ENCODE measurements around the gene PDE4C. TPM values are rescaled to one million over a fixed set of nuclear protein-coding genes. Genes with fewer than 3 reads are reported as not detected.
A peak's percentile ranks its signal among the peaks of the same experiment; 100 is the strongest.

PDE4C gene
- total RNA-seq, 1 donor from 2014 or later: 0.28 TPM

GRCh38 chr19:18202778-18203407 lies 23.3 kb downstream of the PDE4C start:
- no peak overlapping the region for H3K9ac ChIP-seq

DNA sequence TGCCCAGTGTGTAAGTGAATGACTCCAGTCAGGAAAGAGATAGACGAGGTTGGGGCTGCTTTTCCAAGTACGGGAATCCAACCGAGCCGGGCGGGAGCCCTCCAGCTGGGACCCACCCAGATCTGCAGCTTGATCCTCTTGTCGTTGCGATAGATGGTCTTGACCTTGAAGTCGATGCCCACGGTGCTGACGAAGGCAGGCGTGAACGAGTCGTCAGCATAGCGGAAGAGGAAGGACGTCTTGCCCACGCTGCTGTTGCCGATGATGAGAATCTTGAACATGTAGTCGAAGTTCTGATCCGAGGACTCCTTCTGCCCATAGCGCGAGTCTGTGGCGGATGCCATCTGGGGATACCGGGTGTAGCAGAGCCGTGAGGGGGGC lies 23.9 kb downstream of the PDE4C start:
- H3K27me3 ChIP-seq: peaks cover 18% of the 10 kb centered on the region
- H3K27me3 Mint-ChIP-seq (ENCODE audit: insufficient read depth, low read depth): peaks cover 11% of the 10 kb centered on the region
- H3K4me3 ChIP-seq: no peak overlapping the region
- peaks cover 16% of the 10 kb centered on the region for H3K4me1 ChIP-seq
- H3K9me3 ChIP-seq (ENCODE audit: low read depth): no peaks in the 10 kb centered on the region
- H3K36me3 ChIP-seq: no peaks in the 10 kb centered on the region
- H3K36me3 Mint-ChIP-seq: peaks cover 8% of the 10 kb centered on the region
- H2AFZ ChIP-seq (replicated peaks): no peak overlapping the region
- no peak for DNase-seq (ENCODE audit: low spot score)
- peaks cover 30% of the 10 kb centered on the region for H3F3A ChIP-seq (ENCODE audit: low read depth)
- no peak overlapping the region for H3K27ac ChIP-seq
- TF ChIP-seq EZH2 (IDR thresholded peaks at IDR 0.05) (no peak), CTCF (IDR thresholded peaks at IDR 0.05) (no peak), EZH2phosphoT487 (IDR thresholded peaks at IDR 0.05) (no peak)
- no peaks in the 10 kb centered on the region for H3K79me2 ChIP-seq (ENCODE audit: low read depth)
- H3K4me2 ChIP-seq: no peak overlapping the region
- peak overlapping the region; percentile 65 for H3K4me3 Mint-ChIP-seq
- no peaks in the 10 kb centered on the region for H4K20me1 ChIP-seq (ENCODE audit: low read depth)
- H3K9ac ChIP-seq: no peak overlapping the region
- H3K4me1 Mint-ChIP-seq: peaks cover 21% of the 10 kb centered on the region
- H3K9me3 Mint-ChIP-seq: no peaks in the 10 kb centered on the region
- no peak overlapping the region for H3K27ac Mint-ChIP-seq

More at GRCh38 chr19:18202778-18203407, 23.3 kb downstream of the PDE4C start:
- Histone ChIP-seq H3K9me3 (ENCODE audit: low read depth) (no peaks in the 10 kb centered on the region), H3K4me2 (peak overlapping the region; percentile 93), H3K27me3 (peaks cover 18% of the 10 kb centered on the region), H3K79me2 (ENCODE audit: low read depth) (no peaks in the 10 kb centered on the region), H3K27ac (no peak overlapping the region), H3K36me3 (no peaks in the 10 kb centered on the region), H3K4me3 (peak overlapping the region; percentile 66), H4K20me1 (ENCODE audit: low read depth) (no peaks in the 10 kb centered on the region), H3F3A (ENCODE audit: low read depth) (peaks cover 30% of the 10 kb centered on the region), H3K4me1 (peaks cover 16% of the 10 kb centered on the region), H2AFZ (replicated peaks) (peak overlapping the region; percentile 73)
- Mint-ChIP-seq H3K27me3 (ENCODE audit: insufficient read depth, low read depth) (peaks cover 10% of the 10 kb centered on the region), H3K9me3 (no peaks in the 10 kb centered on the region), H3K4me3 (peak overlapping the region; percentile 94), H3K27ac (no peak overlapping the region), H3K4me1 (peaks cover 21% of the 10 kb centered on the region), H3K36me3 (peaks cover 8% of the 10 kb centered on the region)
- peak; percentile 48 for DNase-seq (ENCODE audit: low spot score)
- TF ChIP-seq EZH2 (IDR thresholded peaks at IDR 0.05) (no peak), EZH2phosphoT487 (IDR thresholded peaks at IDR 0.05) (no peak), CTCF (IDR thresholded peaks at IDR 0.05) (peak; percentile 49)

- H3K27me3 Mint-ChIP-seq (ENCODE audit: insufficient read depth, low read depth): peaks cover 12% of the 10 kb centered on the region
Observed at GRCh38 chr19:18198374-18198773, 27.9 kb downstream of the PDE4C start.

More at GRCh38 chr19:18198374-18198773, 27.9 kb downstream of the PDE4C start:
- Histone ChIP-seq H3K4me2 (no peak overlapping the region), H3F3A (ENCODE audit: low read depth) (peaks cover 14% of the 10 kb centered on the region), H4K20me1 (ENCODE audit: low read depth) (peaks cover 16% of the 10 kb centered on the region), H3K9ac (no peak overlapping the region), H3K9me3 (ENCODE audit: low read depth) (no peaks in the 10 kb centered on the region), H3K4me1 (peaks cover 13% of the 10 kb centered on the region), H3K4me3 (no peak overlapping the region), H2AFZ (replicated peaks) (no peak overlapping the region), H3K27me3 (peaks cover 15% of the 10 kb centered on the region), H3K79me2 (ENCODE audit: low read depth) (peaks cover 8% of the 10 kb centered on the region), H3K27ac (no peak overlapping the region), H3K36me3 (no peaks in the 10 kb centered on the region)
- Mint-ChIP-seq H3K36me3 (peaks cover 8% of the 10 kb centered on the region), H3K9me3 (no peaks in the 10 kb centered on the region), H3K27ac (peak overlapping the region; percentile 53), H3K4me3 (peak overlapping the region; percentile 57), H3K4me1 (peaks cover 18% of the 10 kb centered on the region)
- TF ChIP-seq EZH2 (IDR thresholded peaks at IDR 0.05): no peak
- no peak for TF ChIP-seq CTCF (IDR thresholded peaks at IDR 0.05)
- no peak for TF ChIP-seq EZH2phosphoT487 (IDR thresholded peaks at IDR 0.05)
- no peak for DNase-seq (ENCODE audit: low spot score)
